ENCODE results near the gene NUP214.
A peak's percentile ranks its signal among the peaks of the same experiment; 100 is the strongest.
"Not testable (repeated sequence)": the region's sequence is repeated elsewhere in the genome, so short reads cannot be mapped to it uniquely, and the experiment has no call there.

NUP214 gene

DNA sequence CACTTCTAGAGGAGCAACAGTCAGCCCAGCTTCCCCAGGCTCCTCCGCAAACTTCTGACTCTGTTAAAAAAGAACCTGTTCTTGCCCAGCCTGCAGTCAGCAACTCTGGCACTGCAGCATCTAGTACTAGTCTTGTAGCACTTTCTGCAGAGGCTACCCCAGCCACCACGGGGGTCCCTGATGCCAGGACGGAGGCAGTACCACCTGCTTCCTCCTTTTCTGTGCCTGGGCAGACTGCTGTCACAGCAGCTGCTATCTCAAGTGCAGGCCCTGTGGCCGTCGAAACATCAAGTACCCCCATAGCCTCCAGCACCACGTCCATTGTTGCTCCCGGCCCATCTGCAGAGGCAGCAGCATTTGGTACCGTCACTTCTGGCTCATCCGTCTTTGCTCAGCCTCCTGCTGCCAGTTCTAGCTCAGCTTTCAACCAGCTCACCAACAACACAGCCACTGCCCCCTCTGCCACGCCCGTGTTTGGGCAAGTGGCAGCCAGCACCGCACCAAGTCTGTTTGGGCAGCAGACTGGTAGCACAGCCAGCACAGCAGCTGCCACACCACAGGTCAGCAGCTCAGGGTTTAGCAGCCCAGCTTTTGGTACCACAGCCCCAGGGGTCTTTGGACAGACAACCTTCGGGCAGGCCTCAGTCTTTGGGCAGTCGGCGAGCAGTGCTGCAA, 72.8 kb downstream of the NUP214 start:
- no peak for DNase-seq

DNA sequence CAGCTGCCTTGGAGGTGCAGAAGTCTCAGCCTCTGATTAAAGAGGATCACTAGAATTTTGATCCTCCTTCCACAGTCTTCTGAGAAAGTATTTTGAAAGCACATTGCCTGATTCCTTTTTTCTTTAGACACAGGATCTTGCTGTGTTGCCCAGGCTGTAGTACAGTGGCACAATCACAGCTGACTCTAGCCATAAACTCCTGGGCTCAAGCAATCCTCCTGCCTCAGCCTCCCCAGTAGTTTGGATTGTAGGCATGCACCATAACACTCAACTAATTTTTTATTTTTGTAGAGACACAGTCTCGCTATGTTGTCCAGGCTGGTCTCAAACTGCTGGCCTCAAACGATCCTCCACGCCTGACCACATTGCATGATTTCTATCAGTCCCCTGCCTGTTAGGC, 76.5 kb downstream of the NUP214 start:
- no peak for DNase-seq

DNA sequence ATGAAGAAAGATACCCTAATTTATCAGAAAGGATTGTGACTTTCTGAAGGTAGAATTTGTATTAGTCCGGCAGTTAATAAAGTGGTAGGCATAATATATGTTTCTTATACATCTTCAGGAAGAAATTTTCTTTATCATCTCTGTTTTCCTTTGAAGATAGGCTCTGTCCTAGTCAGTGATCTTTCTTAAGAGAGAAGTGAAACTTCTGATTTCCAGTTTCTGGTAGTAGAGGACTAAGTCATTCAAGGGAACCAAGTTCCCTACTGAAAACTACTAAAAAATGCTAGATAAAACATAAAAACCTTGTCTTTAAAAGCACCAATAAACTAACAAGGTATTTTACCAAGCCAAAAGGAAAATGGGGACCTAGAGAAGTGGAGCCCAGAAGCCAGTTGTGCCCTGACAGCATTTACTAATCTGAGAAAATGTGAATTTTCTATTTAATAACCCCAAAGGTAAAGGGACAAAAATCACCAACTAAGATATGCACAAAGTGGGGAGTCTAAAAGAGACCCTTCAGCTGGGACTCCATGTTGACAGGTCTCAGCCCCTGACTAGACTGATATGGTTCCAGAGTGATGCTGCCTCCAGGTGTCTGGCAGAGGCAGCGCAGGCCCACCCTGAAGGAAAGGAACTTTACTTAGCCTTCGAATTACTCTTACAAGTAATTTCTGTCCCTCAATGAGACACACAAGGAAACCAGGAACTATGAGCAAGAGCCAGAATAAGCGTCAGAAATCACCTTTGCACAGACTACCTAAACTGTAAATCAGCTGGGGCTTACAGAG, 78.2 kb downstream of the NUP214 start:
- DNase-seq: no peak

DNA sequence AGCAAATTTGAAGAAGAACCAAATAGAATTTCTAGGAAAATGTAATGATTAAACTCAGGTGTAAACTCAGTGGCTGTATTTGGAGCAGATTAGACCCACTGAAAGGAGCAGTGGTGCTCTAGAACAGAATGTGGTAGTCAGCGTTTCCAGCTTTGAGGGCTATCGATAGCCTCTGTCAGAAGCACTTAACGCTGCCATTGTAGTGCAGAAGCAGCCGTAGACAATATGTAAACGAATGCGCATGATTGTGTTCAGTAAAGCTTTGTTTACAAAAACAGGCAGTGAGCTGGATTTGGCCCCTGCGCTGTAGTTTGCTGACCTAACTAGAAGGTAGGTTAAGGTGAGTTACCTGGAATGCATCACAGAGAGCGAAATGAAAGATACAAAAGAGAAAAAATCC, 78.9 kb downstream of the NUP214 start:
- DNase-seq: no peak

DNA sequence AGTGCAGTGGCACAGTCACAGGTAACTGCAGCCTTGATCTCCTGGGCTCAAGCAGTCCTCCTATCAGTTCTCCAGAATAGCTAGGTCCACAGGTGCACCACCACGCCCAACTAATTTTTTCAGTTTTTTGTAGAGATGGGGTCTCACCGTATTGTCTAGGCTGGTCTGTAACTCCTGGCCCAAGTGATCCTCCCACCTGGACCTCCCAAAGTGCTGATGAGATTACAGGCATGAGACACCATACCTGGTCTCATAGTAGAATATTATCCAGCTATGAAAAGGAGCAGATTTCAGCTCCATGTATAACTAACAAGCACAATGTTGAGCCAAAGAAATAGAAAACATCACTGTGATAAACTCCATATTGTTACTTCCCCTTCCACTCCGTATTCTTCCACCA, 81.1 kb downstream of the NUP214 start:
- no peak for DNase-seq

DNA sequence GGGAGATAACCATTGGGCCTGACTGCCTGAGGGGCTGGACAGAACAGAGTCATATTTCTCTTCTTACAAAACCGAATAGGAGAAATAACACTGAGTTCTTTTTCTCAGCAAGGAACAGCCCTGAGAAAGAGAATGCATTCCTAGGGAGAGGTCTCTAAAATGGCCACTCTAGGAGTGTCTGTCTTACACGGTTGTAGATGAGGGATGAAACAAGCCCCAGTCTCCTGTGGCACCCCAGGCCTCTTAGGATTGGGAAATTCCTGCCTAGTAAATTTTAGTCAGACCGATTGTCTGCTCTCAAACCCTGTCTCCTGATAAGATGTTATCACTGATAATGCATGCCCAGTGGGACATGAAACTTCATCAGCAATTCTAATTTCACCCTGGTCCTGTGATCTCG, 86.5 kb downstream of the NUP214 start:
- DNase-seq: not testable (repeated sequence)

DNA sequence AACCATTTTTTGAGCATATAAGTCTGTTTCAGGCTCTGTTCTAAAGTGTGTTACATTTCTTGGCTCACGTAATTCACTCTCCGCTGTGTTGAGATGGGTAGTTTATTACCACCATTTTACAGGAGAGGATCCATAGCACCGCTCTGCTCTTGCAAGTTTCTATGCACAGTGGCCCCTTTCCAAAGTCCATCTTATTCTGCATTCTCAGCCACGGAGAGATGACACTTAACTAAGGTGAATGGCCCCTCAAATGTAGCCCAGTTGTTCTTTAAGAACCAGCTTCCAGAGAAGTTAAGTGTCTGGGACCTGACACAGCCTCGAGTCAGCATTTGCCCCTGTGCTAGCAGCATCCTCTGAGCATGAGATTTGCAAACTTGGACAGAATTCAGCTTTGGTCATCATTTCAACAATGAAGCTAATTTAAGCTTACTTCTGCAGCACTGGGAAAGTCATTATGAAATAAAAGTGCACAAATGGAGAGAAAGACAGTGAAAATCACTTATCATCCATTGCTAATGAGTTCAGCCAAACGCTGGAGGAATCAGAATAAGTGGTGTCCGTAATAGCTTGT, 89.0 kb downstream of the NUP214 start:
- DNase-seq: no peak

DNA sequence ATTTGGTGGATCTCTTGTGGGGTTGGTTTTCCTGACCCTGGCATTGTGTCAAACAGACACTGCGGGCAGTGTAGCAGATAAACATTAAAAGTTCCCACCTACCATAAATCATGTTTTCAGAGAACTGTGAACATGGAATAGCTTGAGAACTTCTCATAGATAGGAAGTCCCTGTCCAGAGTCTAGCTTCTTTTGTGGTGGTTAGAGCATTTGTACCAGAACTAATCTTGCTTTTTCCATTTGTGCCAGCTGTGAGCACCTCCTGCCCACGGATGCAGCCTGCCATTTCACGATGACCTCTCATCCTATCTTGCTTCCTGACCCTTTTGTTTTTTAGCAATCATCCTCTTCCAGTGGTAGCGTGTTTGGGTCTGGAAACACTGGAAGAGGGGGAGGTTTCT, 89.5 kb downstream of the NUP214 start:
- no peak for DNase-seq

DNA sequence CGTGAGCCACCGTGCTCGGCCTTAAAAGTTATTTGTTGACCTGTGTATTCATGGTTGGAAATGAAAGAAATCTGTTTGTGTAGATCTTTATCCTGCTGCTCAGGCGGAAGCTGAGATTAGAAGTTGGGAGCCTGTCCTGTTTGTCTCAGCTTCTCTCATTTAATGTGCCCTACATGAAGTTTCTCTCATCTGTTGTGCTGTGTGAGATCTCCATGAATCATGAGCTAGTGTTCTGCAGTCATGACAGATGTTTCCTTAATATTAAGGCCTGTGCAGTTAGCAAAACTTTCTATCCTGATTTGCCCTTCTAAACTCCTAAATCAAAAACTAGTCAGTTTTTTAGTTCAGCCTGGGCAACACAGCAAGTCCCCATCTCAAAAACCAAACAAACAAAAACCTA, 91.4 kb downstream of the NUP214 start:
- no peak for DNase-seq

DNA sequence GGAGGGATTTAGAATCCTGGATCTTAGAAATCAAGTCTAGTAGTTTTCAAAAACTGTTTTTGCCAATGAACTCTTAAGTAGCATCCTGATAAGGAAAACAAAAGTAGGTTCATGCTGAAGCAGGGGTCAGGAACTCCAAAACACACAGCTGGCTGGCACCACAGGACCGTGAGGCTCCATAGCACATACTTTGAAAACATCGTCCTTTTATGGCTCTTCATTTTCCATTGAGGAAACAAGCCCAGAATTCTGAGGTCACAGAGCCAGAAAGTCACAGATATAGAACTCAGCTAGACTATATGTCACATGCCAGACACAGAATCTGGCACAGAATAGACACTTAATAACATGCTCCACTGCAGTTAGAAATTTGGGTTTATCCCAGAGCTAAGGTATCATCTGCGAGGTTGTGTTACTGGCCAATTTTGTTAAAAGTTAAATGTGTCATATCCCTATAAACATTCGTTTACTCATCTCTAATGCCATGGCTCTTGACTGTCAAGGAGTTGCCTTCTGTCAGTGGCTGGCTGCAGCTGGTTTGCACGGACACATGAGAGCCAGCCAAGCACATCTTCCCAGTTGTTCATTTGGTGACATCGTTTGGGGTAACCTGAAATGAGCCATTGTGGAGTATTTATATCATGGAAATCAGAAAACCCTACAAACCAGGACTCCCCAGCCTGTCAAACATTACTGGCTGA, 92.1 kb downstream of the NUP214 start:
- no peak for DNase-seq

DNA sequence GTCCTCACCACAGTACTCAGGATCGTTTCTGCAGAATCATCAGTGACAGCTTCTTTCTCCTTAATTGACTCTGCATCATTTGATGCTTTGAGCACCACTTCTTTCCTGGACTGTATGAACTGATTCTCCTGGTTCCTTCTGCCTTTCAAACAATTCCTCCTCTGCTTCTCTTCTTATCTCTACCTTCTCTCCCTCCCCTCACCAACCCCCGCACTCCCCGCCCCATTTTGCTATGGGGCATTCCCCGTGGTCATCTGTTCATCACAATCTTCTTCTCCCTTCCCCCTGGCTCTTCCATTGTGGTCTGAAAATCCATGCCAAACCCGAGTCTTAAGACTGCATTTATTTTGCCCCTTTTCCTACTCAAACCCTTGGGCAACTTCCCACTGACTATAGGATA, 93.0 kb downstream of the NUP214 start:
- DNase-seq: no peak

DNA sequence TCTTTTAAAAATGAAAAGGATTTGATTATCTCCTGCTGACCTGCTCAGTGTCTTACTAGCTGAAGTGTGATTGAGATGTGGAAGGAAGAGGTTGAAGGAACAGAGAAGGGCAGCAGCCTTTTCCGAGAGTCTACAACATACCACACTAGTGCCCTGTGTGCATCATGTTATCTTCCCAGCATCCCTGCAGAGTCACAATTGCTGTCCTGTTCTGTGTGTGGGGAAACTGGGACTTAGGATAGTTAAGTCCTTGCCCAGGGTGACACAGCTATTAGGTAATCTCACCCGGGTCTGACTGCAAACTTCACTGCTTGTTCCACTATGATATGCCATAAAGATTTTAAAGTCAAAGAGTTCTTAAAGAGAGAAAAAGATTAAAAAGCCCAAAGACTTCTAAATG, 95.1 kb downstream of the NUP214 start:
- no peak for DNase-seq

DNA sequence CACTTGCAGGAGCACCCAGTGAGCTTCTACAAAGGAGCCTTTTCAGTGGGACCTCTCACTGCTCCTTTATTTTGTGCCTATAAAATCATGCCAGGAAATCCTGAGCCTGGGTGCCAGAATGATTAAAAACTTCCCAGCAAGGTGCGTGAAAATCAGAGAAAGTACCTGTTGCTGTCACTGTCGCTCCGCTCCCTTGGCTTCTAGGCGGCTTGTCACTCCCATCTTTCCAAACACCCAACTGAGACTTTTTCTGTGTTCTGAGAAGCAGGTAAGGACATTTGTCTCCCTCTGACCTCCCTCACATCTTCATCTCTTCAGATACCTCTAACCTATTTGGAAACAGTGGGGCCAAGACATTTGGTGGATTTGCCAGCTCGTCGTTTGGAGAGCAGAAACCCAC, 97.1 kb downstream of the NUP214 start:
- no peak for DNase-seq

DNA sequence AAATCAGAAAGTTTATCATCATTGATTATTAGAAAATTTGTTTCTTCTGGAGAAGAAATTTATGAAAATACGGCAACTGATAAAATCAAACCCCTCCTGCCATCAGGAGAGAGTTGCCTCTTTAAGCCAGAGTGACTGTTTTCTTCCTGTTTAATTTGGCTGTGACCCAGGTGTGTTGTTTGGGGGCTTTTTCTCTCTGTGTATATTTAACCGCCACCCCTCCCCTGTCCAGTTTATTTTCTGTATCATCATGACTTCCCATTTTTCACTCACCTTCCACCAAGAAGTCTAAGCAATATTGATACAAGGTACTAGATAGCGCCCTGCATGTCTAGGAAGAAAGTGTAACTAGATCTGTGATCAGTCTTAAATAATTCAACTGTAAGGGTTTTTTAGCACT, 100.8 kb downstream of the NUP214 start:
- no peak for DNase-seq

DNA sequence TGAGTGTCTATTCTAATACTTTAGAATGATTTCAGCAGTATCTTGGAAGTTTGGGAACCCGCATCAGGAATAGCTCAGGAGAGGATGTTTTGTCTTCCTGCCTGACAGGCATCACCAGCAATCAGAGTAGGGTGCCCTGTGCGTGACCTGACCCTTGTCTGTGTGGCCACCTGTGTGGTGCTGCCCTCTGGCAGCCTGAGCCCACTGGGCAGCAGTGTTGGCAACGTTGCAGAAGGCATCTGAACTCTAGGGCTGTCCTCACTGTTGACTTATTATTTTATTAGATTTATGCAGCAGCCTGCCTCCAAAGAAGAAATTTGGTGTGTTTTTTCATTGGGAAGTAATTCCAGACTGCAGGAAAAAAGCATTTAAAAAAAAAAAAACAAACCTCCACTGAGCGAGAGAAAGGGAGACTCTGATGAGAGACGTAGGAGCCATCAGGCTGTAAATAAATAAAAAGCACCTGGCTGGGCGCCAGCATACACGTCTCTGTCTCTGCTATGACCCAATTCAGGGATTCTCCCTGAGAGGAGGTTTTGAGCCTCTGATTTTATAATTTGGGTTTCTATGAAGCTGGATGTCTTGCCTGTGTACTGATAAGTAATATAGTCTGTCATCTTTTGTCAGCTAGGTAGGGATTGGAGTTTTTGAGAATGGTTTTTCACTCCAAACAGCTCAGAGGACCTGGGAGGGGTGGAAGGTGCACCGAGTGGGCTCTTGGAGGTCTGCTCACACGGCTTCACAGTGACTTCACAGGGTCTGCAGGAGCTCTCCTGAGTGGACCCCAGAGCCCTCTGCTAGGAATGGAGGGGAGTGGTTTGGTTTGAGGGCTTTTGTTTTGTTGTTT, 101.9 kb downstream of the NUP214 start:
- peak; percentile 3 for DNase-seq

DNA sequence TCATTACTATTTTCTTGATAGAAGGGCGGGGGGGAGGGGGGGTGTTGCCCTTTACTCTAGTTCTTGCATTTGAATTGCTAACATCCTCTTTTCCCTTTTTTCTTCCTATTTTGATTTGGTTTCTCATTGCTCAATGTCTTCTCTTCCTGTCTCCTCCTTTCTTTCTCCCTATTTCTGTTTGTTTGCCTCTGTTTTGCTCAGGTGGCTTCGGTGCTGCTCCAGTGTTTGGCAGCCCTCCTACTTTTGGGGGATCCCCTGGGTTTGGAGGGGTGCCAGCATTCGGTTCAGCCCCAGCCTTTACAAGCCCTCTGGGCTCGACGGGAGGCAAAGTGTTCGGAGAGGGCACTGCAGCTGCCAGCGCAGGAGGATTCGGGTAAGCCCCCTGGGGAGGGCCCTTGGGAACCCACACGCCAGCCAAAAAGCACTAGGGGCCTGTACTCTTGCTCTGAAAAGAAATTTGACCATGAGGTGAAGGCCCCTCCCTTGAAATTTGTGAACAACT, 102.6 kb downstream of the NUP214 start:
- DNase-seq: no peak

DNA sequence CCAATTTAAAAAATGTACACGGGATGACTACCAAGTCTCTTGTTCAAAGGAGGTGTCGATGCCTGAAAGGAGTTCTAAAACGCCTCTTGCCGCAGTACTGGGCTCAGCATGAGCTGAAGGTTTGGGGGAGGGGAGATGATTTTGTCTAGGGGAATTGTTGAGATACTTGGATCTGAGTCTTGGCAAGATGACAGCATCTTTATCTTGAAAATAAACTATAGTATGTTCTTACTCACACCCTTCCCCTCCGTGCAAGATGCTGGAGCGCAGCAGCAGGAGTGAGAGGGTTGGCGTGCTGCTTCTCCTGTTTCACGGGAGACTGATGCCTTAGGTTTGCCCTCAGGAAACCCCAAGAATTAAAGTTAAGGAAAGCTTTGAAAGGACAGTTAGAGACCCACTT, 103.6 kb downstream of the NUP214 start:
- no peak for DNase-seq

DNA sequence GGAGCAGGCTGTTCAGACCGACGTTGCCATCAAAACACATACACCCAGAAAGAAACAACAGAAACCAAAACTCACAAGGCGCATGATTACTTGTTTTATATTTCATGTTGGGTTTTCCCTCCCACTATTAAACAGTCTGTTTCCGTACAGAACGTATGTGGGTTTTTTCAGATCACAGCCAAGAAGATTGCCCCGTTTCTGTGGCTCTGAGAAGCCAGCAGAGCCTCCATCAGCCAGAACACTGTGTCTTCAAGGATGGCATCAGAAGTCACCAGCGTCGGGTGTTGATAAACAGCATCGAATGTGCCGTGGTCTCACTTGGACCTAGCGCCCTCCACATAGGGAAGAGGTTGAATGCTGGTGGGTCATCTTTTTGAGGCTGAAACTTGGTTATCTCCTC, 108.2 kb downstream of the NUP214 start:
- DNase-seq: no peak

DNA sequence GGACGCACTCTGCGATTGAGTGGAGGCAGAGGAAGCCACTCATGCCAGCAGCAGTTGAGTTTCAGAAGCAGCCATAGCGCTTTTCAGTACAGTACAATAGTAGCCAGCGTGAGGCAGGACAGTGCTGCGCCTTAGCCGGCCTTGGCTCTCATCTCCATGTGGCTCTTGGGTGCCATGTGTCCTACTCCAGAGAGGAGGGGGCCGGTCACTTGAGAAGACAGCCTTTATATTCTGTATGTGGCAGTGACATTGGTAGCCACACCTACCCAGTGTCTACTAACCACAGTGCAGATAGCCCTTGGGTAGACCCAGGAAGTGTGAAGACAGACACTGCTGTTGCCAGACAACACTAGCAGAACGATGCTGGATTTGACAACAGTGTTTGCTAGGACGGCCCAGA, 108.6 kb downstream of the NUP214 start:
- DNase-seq: no peak

DNA sequence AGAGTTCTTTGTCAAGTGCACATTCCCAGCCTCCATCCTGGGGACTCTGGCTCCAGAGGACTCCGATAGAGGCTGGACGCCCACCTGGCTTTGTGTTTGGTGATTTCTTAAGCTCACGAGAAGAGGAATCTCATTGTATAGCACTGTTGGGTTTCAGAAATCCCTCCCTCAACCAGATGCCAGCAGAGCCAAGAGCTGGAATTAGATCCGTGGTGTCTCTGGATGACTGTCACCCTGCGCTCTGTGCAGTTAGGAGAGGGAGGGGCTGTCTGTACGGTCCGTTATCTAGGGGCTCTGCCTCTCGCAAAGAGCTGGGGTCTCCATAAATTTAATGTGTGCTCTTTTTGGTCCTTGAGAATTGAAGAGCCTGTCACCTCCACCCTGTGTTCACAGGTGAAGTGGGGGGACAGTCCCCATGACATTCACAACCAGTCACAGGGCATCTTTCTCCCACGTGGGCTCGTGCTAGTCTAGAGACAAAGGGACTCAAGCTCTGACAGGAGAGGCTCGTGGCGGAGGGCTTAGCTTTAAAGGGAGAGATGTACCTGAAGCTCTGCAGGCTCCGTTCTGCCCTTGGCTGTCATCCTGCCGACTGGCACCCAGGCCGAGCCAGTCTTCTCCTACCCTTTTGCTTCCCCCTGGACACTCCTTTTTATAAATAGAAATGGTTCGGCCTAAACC, 109.6 kb downstream of the NUP214 start:
- DNase-seq: no peak

DNA sequence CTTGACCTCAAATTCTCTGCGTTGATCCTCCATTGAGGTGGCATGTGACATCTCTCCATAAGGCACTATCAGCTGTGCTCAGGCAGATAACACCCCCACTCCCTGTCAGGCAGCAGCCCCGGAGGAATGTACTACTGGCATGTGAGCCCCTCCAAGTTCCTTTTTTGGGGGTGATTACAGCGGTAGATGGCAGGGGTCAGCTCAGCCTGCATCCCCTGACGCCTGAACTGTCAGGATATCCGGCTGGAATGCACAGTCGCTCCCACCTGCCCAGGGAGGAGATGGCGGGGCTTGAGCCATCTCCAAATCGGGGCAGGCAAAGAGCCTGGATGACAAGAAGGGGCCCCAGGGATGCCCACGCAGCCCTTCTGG, 110.1 kb downstream of the NUP214 start:
- no peak for DNase-seq

DNA sequence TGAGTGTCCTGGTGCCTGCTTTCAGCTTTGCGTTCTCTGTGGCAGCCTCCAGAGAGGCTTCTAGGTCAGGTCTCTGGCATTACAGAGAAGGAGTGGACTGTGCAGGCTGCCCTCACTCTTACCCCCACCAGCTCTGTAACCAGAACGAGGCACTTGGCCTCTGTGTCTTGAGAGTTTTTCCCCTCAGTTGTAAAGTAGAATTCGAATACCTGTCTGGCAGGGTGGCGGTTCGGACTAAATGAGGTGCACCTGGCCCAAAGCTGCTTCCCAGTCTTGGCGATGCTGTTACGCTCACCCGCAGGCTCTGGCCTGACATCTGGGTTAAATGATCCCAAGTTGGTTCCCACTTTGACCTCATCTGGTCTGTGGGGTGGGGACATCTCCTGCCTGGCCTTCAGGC, 110.8 kb downstream of the NUP214 start:
- DNase-seq: no peak

All from NCI-H1436 (cell line).